Esophagus muscularis mucosa (tissue), 3 donors: ENCODE data around the gene RNF144A.

Experiments used
- CTCF ChIP-seq, 3 experiments: fragments of 200-600 bp in 2 of 3; fragments of 450-650 bp in 1 of 3; sonication (generic) in 2 of 3; IDR thresholded peaks; one replicate each; pipeline ENCODE4 v1.5.1; 2017 to 2019; ENCODE audit warnings: antibody characterized with exemption in 3 of 3, mild to moderate bottlenecking in 2 of 3, moderate library complexity in 1 of 3
- POLR2A ChIP-seq: fragments of 450-650 bp; IDR thresholded peaks from one replicate; pipeline ENCODE4 v1.6.1; 2017; ENCODE audit warnings: antibody characterized with exemption, moderate library complexity, mild to moderate bottlenecking, low read depth

- TF ChIP-seq POLR2A (no peak), CTCF (IDR thresholded peaks at IDR 0.05) (no peak)
Observed at GRCh38 chr2:6942848-6943247, 25.6 kb downstream of the RNF144A start.
